Measurements from ENCODE around the gene NINL.
"Not testable (repeated sequence)": the region's sequence is repeated elsewhere in the genome, so short reads cannot be mapped to it uniquely, and the experiment has no call there.

NINL gene

GRCh38 chr20:25484224-25484846, 101.0 kb downstream of the NINL start:
- no peak for DNase-seq (ENCODE audit: low read depth, low spot score)

- DNase-seq (ENCODE audit: low read depth, low spot score): no peak
These were observed 101.7 kb downstream of the NINL start for GRCh38 chr20:25483431-25484132.

GRCh38 chr20:25481918-25482253, 103.4 kb downstream of the NINL start:
- DNase-seq (ENCODE audit: low read depth, low spot score): no peak

- no peak for DNase-seq (ENCODE audit: low read depth, low spot score)
These were observed 104.0 kb downstream of the NINL start for GRCh38 chr20:25481235-25481917.

- DNase-seq (ENCODE audit: low read depth, low spot score): no peak
These were observed 104.5 kb downstream of the NINL start for GRCh38 chr20:25480797-25481196.

- DNase-seq (ENCODE audit: low read depth, low spot score): no peak
These were observed 105.2 kb downstream of the NINL start for GRCh38 chr20:25480156-25480555.

- no peak for DNase-seq (ENCODE audit: low read depth, low spot score)
These were observed 105.7 kb downstream of the NINL start for GRCh38 chr20:25479638-25480037.

GRCh38 chr20:25478889-25479568, 106.3 kb downstream of the NINL start:
- no peak for DNase-seq (ENCODE audit: low read depth, low spot score)

GRCh38 chr20:25477014-25477882, 108.1 kb downstream of the NINL start:
- no peak for DNase-seq (ENCODE audit: low read depth, low spot score)

- DNase-seq (ENCODE audit: low read depth, low spot score): no peak
These were observed 109.0 kb downstream of the NINL start for GRCh38 chr20:25476106-25477013.

GRCh38 chr20:25473297-25473696, 112.0 kb downstream of the NINL start:
- not testable (repeated sequence) for DNase-seq (ENCODE audit: low read depth, low spot score)

- no peak for DNase-seq (ENCODE audit: low read depth, low spot score)
These were observed 114.3 kb downstream of the NINL start for GRCh38 chr20:25471020-25471419.

GRCh38 chr20:25470045-25470444, 115.3 kb downstream of the NINL start:
- DNase-seq (ENCODE audit: low read depth, low spot score): no peak

- no peak for DNase-seq (ENCODE audit: low read depth, low spot score)
These were observed 115.8 kb downstream of the NINL start for GRCh38 chr20:25469558-25469957.

GRCh38 chr20:25468126-25469075, 116.9 kb downstream of the NINL start:
- no peak for DNase-seq (ENCODE audit: low read depth, low spot score)

- DNase-seq (ENCODE audit: low read depth, low spot score): no peak
These were observed 117.9 kb downstream of the NINL start for GRCh38 chr20:25467441-25467840.

- no peak for DNase-seq (ENCODE audit: low read depth, low spot score)
These were observed 118.5 kb downstream of the NINL start for GRCh38 chr20:25466846-25467245.

GRCh38 chr20:25465243-25466135, 119.8 kb downstream of the NINL start:
- DNase-seq (ENCODE audit: low read depth, low spot score): no peak

Measured in brain pericyte (primary cell).